Activated T-cell treated with anti-CD3 and anti-CD28 coated beads for 4 hours (primary cell): ENCODE data around the gene NAMPT.
"Not testable (repeated sequence)": the region's sequence is repeated elsewhere in the genome, so short reads cannot be mapped to it uniquely, and the experiment has no call there.

ENCODE experiments used
- DNase-seq: peaks from one replicate; pipeline ENCODE4 v3.0.0-alpha.2; 2020

The NAMPT gene

DNA sequence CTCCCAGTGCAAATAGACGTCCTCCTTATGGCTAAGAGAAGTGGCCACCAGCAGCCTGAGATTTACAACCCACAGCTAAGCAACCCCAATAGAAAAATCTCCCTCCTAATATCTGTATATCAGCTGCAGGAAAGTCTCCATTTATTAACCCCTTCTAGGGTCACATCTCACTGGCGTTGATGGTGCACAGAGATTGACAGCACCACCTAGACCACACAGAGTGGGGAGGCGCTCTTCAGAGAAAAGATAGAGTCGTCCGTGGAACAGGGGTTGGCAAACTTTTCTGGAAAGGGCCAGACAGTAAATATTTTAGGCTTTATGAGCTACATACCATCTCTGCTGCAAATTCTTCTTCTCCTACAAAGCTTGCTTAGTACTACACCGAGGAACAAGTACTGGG lies 60.0 kb downstream of the NAMPT start:
- DNase-seq: no peak

DNA sequence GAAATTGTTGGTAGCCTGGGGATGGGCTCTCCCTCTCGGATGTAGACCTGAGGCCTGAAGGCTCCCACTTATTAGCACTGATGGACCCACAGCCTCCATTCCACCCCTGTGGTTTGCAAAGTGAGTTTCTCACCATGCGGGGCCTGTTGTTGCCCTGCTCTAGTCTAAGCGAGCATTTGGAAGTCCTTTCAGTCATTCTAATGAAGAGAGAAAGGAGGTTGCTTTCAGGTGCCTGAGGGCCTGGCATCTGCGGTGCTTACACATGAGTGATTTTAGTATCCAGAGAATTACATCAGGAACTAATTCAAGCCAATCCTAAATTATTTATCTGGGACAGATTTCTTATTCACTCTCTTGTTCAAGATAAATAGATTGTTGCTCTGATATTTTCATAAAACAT lies 61.6 kb downstream of the NAMPT start:
- DNase-seq: no peak

DNA sequence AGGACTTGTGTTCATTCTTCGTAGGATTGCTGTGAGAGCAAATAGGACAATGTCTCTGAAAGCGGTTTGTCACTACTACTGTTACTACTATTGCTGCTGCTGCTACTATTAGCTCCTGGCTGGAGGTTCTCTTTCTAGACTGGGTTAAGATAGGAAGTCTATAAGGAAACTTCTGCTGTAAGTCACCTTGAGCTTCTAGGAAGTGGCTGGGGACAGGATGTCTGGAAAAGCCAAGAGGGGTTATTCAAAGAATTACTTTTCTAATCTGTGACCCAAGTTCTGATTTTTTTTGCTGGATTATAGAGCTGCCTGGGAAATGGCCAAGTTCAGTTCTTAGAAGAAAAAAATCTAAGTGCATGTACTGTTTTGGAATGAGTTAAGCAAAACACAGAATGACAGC lies 62.2 kb downstream of the NAMPT start:
- no peak for DNase-seq

DNA sequence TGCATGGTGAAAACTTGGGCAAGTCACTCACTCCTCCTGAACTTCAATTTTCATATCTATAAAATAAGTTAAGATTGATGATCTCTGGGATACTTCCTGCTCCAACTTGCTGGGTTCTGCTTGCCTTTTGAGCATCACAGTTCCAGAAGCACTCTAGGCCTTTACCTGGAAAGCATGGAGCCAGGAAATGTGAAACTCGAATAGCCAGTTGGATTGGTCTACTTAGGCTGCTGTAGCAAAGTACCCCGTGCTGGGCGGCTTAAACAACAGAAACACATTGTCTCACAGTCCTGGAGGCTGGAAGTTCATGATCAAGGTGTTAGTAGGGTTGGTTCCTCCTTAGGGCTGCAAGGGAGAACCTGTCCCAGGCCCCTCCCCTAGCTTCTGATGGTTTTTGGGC lies 64.5 kb downstream of the NAMPT start:
- no peak for DNase-seq

DNA sequence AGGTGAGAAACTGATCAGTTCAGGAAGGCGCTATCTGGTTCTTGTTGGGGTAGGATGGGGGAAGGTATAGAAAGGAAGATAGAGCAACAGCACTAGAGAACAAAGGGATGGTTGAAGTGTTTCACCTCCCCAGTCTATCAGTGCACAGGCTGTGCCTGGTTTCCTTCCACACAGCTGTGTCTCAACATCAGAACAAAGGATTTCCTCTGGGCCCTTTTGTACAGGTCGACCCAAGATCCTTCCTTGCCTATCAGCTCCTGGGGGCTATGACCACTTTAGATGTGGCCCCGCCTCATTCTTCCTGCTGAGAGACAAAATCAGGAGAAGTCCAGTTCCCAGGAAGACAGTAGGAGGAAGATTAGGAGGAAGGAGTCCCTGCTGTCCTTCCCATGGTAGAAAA lies 65.6 kb downstream of the NAMPT start:
- DNase-seq: no peak

DNA sequence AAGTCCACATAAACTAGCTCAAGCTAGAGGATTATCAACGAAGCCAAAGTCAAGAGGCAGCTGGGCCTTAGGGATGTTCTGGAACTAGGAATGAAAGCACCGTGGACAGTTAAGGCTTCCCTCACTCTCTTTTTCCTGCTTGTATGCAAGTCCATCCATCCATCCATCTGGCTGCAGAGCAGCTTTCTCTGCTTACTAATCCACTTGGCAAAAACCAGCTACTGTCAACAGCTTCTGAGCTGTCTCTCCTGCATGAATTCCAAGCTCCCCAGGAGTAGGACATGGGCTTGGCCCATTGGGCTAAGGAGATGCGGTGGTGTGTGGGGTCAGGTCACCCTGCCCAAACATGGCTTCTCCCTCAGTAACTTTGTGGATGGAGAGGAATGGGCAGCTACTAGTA lies 66.2 kb downstream of the NAMPT start:
- DNase-seq: no peak

DNA sequence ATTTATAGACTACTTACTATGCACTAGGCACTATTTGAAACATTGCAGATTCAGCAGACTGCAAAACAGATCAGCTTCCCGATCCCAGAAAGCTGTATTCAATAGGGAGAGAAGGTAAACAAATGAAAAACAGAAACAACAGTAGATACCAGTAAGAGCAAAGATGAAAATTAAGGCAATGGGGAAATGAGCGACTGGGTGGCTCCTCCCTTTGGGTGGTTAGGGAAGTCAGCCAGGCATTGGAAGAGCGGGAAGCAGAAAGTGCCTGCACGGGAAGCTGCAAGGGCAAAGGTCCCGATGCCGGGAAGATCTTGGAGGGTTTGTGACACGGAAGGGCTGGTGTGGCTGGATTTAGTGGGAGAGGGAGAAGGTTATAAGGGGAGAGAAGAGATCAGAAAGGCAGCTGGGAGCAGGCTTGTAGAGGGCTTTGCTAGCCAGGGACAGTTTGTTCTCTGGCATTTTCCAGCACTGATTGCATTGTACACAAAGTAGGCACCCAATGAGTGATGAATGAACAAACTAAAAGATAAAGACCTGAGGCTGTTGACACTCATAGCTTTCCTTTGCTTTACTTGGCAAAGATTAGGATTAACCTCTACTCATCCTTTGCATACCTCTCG lies 67.8 kb downstream of the NAMPT start:
- DNase-seq: no peak

DNA sequence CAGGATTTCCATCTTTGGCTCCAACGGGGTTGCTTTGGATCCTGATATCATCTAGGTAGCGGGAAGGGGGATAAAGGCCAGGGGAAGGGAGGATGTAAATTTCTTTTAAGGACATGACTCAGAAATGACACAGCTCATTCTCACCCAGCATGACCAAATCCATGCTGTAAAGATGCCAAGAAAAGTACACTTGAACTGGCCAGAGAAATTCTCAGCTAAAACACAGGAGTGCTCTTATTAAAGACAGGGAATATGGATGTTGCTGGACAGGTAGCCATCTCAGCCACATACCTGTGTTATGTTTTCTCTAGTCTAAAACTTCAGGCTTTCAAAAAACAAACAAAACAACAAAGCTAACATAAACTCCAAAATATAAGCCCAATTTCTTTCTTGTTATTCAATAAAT lies 68.3 kb downstream of the NAMPT start:
- DNase-seq: no peak

DNA sequence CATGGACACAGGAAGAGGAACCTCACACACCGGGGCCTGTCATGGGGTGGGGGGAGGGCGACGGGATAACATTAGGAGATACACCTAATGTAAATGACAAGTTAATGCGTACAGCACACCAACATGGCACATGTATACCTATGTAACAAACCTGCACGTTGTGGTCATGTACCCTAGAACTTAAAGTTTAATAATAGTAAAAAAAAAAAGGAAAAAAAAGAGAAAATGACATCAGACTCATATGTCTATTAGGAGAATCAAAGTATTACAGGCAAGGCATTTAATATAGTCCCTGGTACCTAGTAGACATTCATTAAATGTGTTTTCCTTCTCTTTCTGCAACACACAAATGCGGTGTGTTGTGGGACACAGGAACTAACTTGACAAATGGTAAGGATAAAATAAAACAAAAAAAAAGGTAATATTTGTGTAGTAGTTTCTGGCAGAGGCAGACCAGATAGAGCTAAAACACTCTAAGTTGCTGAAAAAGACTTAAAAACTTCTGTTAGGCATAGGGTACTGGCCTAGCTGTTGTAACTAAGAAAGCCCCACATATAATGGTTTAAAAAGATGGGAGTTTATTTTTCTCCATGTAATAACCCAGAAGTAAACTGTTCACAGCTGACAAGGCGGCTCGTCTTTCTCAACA lies 68.8 kb downstream of the NAMPT start:
- DNase-seq: no peak

DNA sequence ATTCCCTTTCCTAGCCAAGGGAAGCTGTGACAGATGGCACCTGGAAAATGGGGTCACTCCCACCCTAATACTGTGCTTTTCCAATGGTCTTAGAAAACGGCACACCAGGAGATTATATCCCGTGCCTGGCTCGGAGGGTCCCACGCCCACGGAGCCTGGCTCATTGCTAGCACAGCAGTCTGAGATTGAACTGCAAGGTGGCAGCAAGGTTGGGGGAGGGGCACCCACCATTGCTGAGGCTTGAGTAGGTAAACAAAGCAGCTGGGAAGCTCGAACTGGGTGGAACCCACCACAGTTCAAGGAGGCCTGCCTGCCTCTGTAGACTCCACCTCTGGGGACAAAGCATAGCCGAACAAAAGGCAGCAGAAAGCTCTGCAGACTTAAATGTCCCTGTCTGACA lies 75.8 kb downstream of the NAMPT start:
- DNase-seq: not testable (repeated sequence)

DNA sequence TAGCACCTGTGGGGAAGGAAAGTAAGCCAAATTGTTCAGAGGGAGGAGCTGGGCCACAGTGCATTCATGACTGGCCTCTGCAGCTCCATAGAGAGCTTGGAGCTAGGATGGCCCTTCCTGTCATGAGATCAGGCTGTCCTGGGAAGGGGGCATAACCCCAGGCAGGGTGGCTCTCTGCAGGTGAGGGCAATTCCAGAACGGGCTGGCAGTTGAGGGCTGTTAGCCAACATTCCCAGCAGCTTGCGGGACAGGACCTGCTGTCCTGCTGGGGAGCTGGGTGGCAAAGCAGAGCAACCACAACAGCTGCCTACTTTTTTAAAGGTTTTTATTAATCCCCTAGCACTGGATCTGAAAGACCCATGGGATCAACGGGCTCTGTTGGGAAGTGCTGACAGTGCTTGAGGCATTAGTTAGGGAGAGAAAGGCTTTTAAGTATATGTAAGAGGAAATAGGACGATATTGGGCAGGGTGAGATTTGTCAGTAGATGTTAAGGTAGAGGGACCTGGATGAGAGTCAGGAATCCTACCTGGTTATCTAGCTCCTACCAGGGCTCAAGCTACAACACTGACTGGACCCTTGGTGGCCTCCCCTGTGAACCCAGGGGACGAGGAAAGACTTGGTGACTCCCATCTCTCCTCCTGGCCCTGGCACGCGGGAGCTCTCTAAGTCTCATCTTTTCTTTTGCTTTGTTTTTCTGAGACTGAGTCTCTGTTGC lies 77.8 kb downstream of the NAMPT start:
- DNase-seq: no peak

DNA sequence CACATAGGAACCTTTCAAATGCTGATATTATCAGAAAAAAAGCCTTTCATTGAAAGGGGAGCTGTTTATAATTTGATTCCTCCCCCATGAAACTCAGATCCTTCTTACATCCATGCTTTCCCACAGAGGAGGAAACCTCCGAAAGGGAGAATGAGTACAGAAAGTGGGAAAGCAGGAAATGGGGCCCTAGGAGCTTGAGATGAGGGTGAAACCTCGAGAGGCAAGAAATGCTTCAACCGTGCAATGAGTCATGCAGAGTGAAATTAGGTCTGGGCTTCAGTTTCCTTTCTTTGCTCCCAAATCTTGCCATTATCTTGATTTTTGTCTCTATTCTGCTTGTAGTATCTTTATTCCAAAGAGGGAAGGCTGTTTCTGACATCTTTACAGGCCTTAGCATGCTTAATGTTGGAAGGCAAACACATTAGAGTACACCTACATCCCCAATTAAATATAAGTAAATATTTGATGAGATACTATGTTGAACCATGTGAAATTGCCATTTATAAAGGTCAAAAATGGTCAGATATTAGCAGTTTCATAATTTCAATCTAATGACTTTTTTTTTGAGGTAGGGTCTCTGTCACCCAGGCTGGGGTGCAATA lies 79.1 kb downstream of the NAMPT start:
- no peak for DNase-seq

DNA sequence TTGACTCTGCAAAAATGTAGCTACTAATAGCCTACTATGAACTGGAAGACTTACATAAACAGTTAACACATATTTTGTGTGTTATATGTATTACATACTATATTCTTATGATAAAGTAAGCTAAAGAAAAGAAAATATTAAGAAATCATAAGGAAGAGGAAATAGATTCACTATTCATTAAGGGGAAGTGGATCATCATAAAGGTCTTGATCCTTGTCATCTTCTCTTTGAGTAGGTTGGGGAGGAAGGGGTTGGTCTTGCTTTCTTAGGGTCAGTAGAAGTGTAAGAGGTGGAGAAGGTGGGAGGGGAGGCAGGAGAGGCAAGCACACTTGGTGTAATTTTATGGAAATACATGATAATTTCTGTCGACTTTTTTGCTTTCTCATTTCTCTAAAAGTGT lies 81.3 kb downstream of the NAMPT start:
- DNase-seq: no peak

DNA sequence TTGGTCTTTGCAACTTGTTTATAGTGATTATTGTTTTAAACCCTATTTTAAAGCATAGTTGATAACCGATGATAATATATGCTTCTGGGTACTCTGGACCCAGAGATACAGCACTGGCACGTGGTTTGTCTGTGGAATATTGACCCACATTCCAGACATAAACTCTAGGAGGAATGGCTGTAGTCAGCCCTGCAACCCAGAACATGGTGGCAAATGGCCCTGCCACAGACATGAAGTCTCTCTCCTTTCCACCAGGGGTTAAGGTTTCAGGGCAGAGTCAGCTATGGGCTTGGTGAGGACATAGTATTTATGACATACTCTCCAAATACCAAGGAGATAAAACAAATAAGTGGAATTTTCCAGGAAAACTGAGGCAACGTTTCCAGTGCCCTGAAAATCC lies 83.6 kb downstream of the NAMPT start:
- DNase-seq: no peak

DNA sequence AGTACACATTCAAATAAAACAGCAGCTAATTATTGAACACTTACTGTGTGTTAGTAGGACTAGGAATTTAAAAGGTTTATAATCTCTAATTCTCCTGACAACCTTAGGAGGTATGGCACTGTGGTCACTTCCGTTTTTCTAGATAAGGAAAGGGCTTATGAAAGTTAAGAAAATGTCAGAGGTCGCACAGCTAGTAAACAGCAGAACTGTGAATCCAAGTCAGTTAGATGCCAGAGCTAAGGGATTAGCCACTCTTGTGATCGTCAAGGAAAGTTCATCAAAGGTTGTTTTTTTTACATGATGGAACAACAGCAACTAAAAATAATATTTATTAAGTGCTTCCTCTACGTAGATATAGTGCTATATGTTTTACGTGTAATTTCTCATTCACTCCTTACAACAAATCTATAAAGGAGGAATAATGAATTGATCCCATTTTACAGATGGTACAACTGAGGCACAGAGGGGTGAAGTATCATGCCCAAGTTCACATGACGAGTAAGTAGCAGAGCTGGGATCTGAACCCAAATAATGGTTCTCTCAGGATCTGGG lies 84.9 kb downstream of the NAMPT start:
- DNase-seq: no peak

DNA sequence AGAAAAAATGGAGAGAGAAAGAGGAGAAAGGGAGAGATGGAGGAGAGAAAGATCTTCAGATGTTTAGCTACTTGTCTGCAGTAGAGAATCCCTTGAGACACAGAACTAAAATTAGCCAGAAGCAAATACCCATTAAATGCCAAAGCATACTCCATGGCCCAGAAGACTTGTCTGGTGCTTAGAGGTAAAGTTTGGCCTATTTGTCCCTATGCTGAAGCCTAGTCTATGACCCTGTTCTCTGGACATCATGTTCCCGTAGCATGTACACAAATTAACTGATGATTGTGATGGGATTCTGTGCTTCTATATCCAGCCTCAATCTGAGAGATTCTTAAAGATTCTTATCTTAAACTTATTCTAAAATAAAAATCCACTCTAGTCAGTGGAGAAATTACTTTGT lies 85.8 kb downstream of the NAMPT start:
- no peak for DNase-seq
